Measurements from ENCODE around the gene IKBKE. TPM values are rescaled to one million over a fixed set of nuclear protein-coding genes. Genes with fewer than 3 reads are reported as not detected.
A peak's percentile ranks its signal among the peaks of the same experiment; 100 is the strongest.

Gene IKBKE
- total RNA-seq, 1 donor from 2014 or later = 23.3 TPM

- no peak for DNase-seq
Measured at GRCh38 chr1:206512851-206513180, 42.5 kb downstream of the IKBKE start.

- DNase-seq = no peak
Measured at GRCh38 chr1:206513312-206514111, 43.2 kb downstream of the IKBKE start.

- no peak for DNase-seq
Measured at GRCh38 chr1:206514813-206515387, 44.6 kb downstream of the IKBKE start.

DNA sequence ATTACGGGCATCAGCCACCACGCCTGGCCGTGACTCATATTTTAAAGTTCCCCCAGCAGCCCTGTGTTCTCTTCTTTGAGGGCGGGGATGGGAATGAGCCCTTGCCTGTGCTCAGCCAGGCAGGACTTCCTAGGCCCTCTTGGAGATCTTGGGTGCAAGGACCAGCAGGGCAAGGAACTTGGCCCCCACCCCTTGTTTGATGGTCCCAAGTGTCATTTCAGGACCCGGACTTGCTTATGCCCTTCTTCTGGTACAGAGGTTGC, 46.4 kb downstream of the IKBKE start:
- DNase-seq = no peak

- no peak for DNase-seq
Measured at GRCh38 chr1:206517784-206518183, 47.5 kb downstream of the IKBKE start.

DNA sequence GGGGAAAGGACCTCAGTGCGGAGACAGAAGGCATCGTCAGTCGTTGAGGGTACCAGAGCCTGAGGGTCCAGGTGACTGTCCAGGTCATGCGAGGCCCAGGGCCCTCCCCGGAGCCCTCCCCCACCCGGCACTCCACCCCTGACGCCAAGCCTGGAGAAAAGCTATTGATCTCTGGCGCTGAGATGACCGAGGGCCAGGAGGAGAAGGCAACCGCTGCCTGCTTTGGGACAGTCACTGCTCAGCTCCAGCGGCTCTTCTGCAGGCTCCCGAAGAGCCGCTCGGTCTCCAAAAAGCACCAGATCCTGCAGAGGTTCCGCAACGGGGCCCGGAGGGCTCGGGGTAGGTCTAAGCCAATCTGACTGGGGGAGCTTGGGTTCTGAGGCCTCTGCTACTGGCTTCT, 47.9 kb downstream of the IKBKE start:
- DNase-seq = no peak

DNA sequence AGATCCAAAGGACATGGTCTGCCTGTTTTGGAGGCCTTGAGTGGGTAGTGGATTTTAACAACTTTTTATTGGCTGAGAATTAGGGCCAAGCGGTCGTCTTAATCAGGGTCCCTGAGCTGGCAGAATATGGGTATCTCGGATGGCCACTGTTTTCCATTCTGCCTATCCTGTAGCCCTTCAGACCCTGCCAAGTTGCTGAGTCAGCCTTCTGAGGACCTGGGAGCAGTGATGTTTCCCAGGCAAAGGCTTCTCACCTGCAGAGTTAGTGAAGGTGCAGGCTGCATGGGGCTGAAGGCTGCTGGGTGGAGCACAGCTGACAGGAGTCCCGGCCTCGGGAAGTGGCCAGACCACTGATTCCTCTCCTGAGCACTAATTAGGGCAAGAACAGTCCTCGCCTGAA, 48.5 kb downstream of the IKBKE start:
- DNase-seq = no peak

- DNase-seq = no peak
Measured at GRCh38 chr1:206521127-206521526, 50.9 kb downstream of the IKBKE start.

DNA sequence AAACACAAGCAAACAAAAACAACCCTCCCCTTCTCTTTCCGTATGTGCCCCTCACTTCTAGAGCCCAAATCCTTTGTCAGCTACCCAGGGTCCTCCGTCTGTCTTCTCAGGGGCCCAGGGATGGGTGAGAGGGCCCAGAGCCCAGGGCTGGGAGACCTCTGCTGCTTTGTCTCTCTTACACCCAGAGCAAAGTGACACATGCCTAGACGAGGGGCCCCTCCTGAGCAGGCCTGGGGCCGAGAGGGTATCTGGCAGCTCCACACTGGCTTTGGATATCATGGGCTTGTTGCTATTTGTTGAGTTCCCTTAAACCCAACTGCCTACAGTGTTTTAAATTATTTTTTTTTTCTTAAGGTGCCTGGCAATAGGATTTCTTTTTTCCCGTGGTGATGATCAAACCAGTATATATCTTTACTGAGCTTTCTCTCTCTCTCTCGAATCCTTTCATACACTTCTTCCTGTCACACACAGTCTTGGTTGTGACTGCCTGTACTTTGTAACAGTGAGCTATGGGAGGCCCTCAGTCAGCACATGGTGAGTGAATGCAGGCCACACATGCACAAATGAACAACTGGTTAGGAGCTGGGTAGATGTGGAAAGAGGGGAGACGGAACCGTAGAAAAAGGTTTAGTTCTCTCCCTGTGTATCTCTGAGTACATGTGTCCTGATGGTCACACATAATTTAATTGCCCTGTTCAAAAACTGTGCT, 51.6 kb downstream of the IKBKE start:
- DNase-seq = no peak

DNA sequence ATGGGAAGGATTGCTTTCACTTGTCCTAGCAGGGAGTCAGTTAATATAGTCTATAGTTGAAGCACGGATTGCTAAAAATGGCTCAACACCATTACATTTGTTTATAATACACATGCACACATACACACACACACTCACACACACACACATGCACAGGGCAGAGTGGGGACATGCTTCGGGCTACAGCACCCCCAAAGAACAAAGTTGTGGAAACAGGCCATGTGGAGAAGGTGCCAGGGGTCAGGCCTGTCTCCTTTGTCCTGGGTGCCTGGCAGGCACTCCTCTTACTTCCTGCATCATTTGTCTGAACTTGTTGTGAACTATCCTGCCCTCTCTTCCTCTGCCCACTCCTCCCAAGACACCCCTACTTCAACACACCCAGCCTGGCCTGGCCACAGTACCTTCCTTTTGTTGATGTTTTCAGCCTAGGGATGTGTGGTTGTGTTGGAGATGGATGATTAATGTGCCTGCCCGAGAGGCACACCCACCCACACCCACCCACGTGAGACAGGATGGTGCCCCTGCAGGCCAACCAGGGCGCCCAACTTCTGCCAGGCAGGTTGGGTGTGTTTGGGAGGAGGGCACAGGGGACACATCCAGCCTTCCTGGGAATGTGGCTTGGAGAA, 54.6 kb downstream of the IKBKE start:
- DNase-seq = no peak

- DNase-seq = peak; percentile 37
Measured at GRCh38 chr1:206526064-206526911, 56.0 kb downstream of the IKBKE start.

DNA sequence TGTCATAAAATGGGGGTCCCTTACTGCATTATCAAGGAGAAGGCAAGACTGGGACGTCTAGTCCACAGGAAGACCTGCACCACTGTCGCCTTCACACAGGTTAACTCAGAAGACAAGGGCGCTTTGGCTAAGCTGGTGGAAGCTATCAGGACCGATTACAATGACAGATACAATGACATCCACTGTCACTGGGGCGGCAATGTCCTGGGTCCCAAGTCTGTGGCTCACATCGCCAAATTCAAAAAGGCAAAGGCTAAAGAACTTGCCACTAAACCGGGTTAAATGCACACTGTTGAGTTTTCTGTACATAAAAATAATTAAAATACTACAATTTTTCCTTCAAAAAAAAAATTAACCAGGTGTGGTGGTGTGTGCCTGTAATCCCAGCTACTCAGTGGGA, 59.1 kb downstream of the IKBKE start:
- no peak for DNase-seq

DNA sequence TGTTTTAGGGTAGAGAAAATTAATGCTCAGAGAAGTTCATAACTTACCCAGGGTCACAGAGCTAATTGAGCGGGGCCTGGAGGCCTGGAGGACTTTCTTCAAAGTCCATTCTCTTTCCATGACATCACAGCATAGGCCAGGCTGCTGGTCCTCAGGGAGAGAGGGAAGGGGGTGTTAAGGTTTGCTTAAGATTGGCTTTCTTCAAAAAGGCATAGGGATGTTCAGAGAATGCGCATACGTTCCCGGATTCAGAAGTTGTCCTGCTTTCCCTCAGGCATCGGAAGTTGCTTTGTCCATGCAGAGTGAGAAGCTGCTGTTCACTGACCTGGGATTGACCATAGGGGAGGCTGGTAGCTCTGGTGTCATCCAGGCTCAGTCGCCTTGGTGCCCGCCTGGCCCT, 62.1 kb downstream of the IKBKE start:
- no peak for DNase-seq

DNA sequence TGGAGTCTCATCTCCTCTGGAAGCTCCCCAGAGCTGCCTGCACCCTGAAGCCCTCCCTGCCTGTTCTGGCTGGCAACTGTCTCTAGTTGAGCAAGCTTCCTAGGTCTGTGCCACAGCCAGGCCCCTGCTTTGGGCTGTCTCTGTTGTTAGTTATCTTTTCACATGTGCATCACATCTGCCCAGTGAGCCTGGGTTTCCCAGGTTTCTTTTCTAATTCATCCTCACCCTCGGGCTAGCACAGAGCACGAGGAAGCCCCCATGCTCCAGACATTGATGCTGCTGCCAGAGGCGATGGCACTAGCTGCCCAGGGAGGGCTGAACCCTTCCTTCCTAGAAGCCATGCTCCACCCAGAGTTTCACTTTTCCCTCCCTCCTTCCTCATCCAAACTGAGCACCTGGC, 64.3 kb downstream of the IKBKE start:
- DNase-seq = no peak

GRCh38 chr1:206535853-206536188, 65.5 kb downstream of the IKBKE start:
- no peak for DNase-seq

- no peak for DNase-seq
Measured at GRCh38 chr1:206537141-206537540, 66.9 kb downstream of the IKBKE start.

GRCh38 chr1:206538086-206538770, 68.0 kb downstream of the IKBKE start:
- no peak for DNase-seq

DNA sequence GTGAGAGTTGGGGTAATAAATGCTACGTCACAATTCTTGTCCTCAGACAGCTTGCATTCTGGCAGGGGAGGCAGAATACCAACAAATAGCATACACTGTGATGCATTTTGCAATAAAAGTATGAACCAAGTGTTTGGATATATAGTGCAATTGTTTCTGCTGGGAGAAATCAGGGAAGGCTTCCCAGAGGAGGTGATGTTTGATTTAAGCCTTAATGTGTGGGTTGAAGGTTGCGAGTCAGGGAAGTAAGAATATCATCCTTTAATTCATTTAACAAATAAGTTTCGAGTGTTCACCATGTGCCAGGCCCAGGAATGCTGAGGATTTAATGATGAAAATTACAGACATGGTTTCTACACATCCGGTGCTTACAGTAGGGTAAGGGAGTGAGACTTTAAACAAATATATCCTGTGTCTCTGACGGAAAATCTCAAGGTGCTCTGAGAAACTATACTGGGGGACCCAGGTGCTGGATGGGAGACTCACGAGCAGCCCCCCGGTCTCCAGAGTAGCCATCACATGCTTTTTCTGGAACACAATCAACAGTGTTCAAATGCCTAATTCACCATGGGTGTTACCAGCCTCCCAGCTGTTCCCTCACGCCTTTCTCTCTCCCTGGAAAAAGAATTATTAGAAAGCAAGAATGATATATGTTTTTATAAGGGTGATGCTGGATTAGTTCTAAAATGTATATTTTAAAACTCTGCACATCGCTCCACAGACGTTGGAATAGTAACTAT, 68.8 kb downstream of the IKBKE start:
- no peak for DNase-seq

GRCh38 chr1:206540044-206540780, 69.9 kb downstream of the IKBKE start:
- no peak for DNase-seq

DNA sequence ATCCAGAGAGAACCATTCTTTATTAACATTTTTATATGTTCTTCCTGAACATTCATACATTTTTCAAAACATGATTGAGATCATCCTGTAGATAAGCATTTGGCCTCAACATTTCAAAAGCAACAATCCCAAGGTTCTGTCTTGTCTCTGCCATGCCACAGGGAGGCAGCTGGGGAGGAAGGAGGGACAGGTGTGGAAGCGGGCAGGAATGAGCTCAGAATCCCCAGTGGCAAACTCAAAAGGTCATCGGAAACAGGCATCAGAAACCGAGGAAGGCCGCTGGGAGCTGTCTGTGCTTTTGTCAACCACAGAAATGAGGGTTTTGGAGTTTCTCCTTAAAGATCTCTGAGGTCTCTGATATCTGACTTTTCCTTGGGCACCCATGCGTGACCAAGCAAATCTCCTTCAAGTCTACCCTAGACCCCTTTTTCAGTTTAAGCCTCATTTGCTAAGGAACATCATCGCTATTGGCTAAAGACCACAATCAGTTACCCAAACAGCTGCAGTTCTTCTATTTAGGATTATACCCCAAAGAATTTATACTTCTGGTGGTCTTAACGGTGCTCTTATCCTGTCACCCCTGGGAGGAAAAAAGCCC, 71.1 kb downstream of the IKBKE start:
- no peak for DNase-seq

All from dermis blood vessel endothelial cell (primary cell).